Calu3 (cell line): ENCODE measurements around the gene PRRT1B. TPM values are rescaled to one million over a fixed set of nuclear protein-coding genes. Genes with fewer than 3 reads are reported as not detected.

Experiments used
- BruUV-seq: library from RNA; stranded (reverse); fragments of 400-500 nt; replicated peaks from 2 replicates; lab custom pipeline; 2021; lab: Mats Ljungman, UMichigan
- CTCF ChIA-PET: fragments of 300-600 bp; sonication (Branson Sonifier 250); formaldehyde crosslinking; loops from one replicate; lab custom pipeline; 2022; ENCODE audit warnings: antibody characterized with exemption; lab: Charles Lee
- DNase-seq: peaks from one replicate; pipeline ENCODE4 v3.0.0; 2022
- H3K27ac Mint-ChIP-seq: one replicate; pipeline ENCODE4 v1.8.0; 2022; ENCODE audit warnings: mixed read lengths; ENCODE audit not compliant: unreplicated experiment
- H3K27me3 Mint-ChIP-seq: one replicate; pipeline ENCODE4 v1.8.0; 2022; ENCODE audit warnings: mixed read lengths; ENCODE audit not compliant: unreplicated experiment
- H3K36me3 Mint-ChIP-seq: one replicate; pipeline ENCODE4 v1.8.0; 2022; ENCODE audit warnings: mild to moderate bottlenecking, moderate library complexity, mixed read lengths; ENCODE audit not compliant: insufficient read depth, unreplicated experiment
- H3K4me1 Mint-ChIP-seq: one replicate; pipeline ENCODE4 v1.8.0; 2022; ENCODE audit warnings: mild to moderate bottlenecking, low read depth, mixed read lengths; ENCODE audit not compliant: unreplicated experiment
- H3K4me3 Mint-ChIP-seq: one replicate; pipeline ENCODE4 v1.8.0; 2022; ENCODE audit warnings: mild to moderate bottlenecking, low read depth, moderate library complexity, mixed read lengths; ENCODE audit not compliant: unreplicated experiment
- H3K9me3 Mint-ChIP-seq: one replicate; pipeline ENCODE4 v1.8.0; 2022; ENCODE audit warnings: low read depth, mixed read lengths; ENCODE audit not compliant: unreplicated experiment
- CTCF ChIP-seq: fragments of 200-600 bp; IDR thresholded peaks from one replicate; pipeline ENCODE4 v1.8.0; 2022; ENCODE audit warnings: antibody characterized with exemption; ENCODE audit not compliant: unreplicated experiment
- intact Hi-C: fragments of 100-400 bp; cut with micrococcal nuclease; formaldehyde crosslinking; loops from one replicate; pipeline ENCODE4 v1.10.0; 2022; ENCODE audit not compliant: unreplicated experiment
- total RNA-seq: library from RNA; stranded (reverse); gene quantifications from 2 replicates; pipeline ENCODE4 v1.2.3, GENCODE V29; 2022

Gene PRRT1B
- total RNA-seq, 1 experiment from 2014 or later, result not detected

GRCh38 chr9:131608493-131609037 lies 63.2 kb downstream of the PRRT1B start:
- no peak for TF ChIP-seq CTCF
- H3K4me3 Mint-ChIP-seq, result peak overlapping the region; percentile 31
- H3K4me1 Mint-ChIP-seq, result peaks cover 34% of the 10 kb centered on the region
- no peak overlapping the region for H3K27ac Mint-ChIP-seq
- H3K9me3 Mint-ChIP-seq, result no peaks in the 10 kb centered on the region
- peaks cover 11% of the 10 kb centered on the region for H3K36me3 Mint-ChIP-seq
- H3K27me3 Mint-ChIP-seq, result no peaks in the 10 kb centered on the region
- CTCF ChIA-PET, result interaction anchor here (1.0 kb wide), 2 partner anchors 13 to 147 kb away, joined by 3 read pairs; no protein-coding TSS in a partner anchor
- DNase-seq, result peak; percentile 60
- no TSS peak for BruUV-seq
- intact Hi-C loops, result loop anchor here (5.0 kb wide), 1 partner anchor 124 kb away; no protein-coding TSS in a partner anchor

Other genes with a start within 250 kb of the PRRT1B start
- gene PRRC2B, start 151.4 kb upstream of the PRRT1B start, total RNA-seq, result 137 and 143 TPM in 2 replicates
- gene POMT1, start 42.6 kb upstream of the PRRT1B start, total RNA-seq, result 13.6 and 15.8 TPM in 2 replicates
- 16.0 and 19.6 TPM in 2 replicates for gene UCK1, start 14.3 kb upstream of the PRRT1B start, total RNA-seq
- 32.5 and 33.4 TPM in 2 replicates for gene RAPGEF1, start 194.6 kb downstream of the PRRT1B start, total RNA-seq